ENCODE data around the gene ARHGAP25. TPM values are rescaled to one million over a fixed set of nuclear protein-coding genes. Genes with fewer than 3 reads are reported as not detected.

ARHGAP25 gene
- total RNA-seq, 1 experiment from 2014 or later: 172 TPM

DNA sequence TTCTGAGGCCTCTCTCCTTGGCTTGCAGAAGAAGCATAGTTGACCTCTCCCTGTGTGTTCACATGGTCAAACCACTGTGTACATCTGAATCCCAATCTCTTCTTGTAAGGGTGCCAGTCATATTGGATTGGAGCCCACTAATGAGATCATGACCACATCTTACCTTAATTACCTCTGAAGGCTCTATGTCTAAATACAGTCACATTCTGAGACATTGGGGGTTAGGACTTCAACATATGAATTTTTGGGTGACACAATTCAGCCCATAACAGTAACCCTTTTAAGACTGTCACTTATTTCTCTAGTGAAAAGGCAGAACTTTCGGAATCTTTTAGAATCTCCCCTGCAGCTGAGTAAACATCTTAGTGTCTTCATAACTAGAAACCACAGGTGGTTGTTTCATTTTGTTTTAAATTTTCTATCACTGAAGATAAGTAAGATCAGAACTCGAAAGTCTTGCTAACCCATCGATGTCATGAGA is 103.3 kb downstream of the ARHGAP25 start:
- H3K27ac ChIP-seq (ENCODE audit: low read length): peak overlapping the region; percentile 55
- H2AFZ ChIP-seq (ENCODE audit: low read length): peak overlapping the region; percentile 42
- H3K79me2 ChIP-seq (ENCODE audit: low read length): no peaks in the 10 kb centered on the region
- H3K4me2 ChIP-seq (ENCODE audit: low read depth, low read length, poor library complexity, severe bottlenecking): peak overlapping the region; percentile 2
- H3K27me3 ChIP-seq (ENCODE audit: low read length): no peaks in the 10 kb centered on the region
- H3K4me3 ChIP-seq (ENCODE audit: low read length): no peak overlapping the region
- DNase-seq: no peak
- H4K20me1 ChIP-seq (ENCODE audit: insufficient read depth, low read depth, low read length): no peaks in the 10 kb centered on the region
- peaks cover 52% of the 10 kb centered on the region for H3K4me1 ChIP-seq (ENCODE audit: low read length)
- no peaks in the 10 kb centered on the region for H3K9me2 ChIP-seq (replicated peaks; ENCODE audit: insufficient read depth, low read length)
- no peaks in the 10 kb centered on the region for H3K36me3 ChIP-seq (ENCODE audit: insufficient read depth, low read length)
- H3K9ac ChIP-seq (ENCODE audit: low read length): no peak overlapping the region
- H3K9me3 ChIP-seq (ENCODE audit: low read length): peaks cover 3% of the 10 kb centered on the region; the same call in 1 of the 2 replicates

DNA sequence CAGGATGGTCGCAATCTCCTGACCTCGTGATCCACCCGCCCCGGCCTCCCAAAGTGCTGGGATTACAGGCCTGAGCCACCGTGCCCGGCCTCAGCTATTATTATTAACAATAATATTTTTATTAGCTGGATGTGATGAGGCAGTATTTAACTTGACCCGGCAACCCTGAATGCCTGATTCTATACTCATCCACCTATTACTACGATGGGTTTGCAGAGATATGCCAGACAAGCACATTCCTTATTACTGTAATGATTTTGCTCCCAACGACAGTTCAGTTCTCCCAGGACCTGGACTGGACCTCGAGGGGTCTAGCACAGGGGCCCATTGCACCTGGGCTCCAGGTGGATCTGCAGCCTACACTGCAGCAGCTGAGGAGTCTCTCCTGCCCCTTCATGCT is 104.0 kb downstream of the ARHGAP25 start:
- no peak overlapping the region for H3K9ac ChIP-seq (ENCODE audit: low read length)
- no peaks in the 10 kb centered on the region for H3K27me3 ChIP-seq (ENCODE audit: low read length)
- DNase-seq: no peak
- H4K20me1 ChIP-seq (ENCODE audit: insufficient read depth, low read depth, low read length): no peaks in the 10 kb centered on the region
- H3K4me2 ChIP-seq (ENCODE audit: low read depth, low read length, poor library complexity, severe bottlenecking): no peak overlapping the region
- H3K4me3 ChIP-seq (ENCODE audit: low read length): no peak overlapping the region
- H3K9me3 ChIP-seq (ENCODE audit: low read length): peaks cover 3% of the 10 kb centered on the region; the same call in 1 of the 2 replicates
- H3K36me3 ChIP-seq (ENCODE audit: insufficient read depth, low read length): no peaks in the 10 kb centered on the region
- H3K27ac ChIP-seq (ENCODE audit: low read length): no peak overlapping the region
- H3K79me2 ChIP-seq (ENCODE audit: low read length): no peaks in the 10 kb centered on the region
- H2AFZ ChIP-seq (ENCODE audit: low read length): no peak overlapping the region
- H3K4me1 ChIP-seq (ENCODE audit: low read length): peaks cover 45% of the 10 kb centered on the region
- no peaks in the 10 kb centered on the region for H3K9me2 ChIP-seq (replicated peaks; ENCODE audit: insufficient read depth, low read length)

GRCh38 chr2:68839260-68839833 is 104.7 kb downstream of the ARHGAP25 start:
- peak; percentile 86 for DNase-seq

GRCh38 chr2:68845043-68845442 is 110.4 kb downstream of the ARHGAP25 start:
- Histone ChIP-seq H3K27me3 (ENCODE audit: low read length) (no peaks in the 10 kb centered on the region), H4K20me1 (ENCODE audit: insufficient read depth, low read depth, low read length) (no peaks in the 10 kb centered on the region), H3K9me3 (ENCODE audit: low read length) (no peaks in the 10 kb centered on the region), H3K36me3 (ENCODE audit: insufficient read depth, low read length) (no peaks in the 10 kb centered on the region), H3K4me2 (ENCODE audit: low read depth, low read length, poor library complexity, severe bottlenecking) (no peak overlapping the region), H3K9ac (ENCODE audit: low read length) (no peak overlapping the region), H3K4me1 (ENCODE audit: low read length) (no peaks in the 10 kb centered on the region), H2AFZ (ENCODE audit: low read length) (no peak overlapping the region), H3K4me3 (ENCODE audit: low read length) (no peak overlapping the region), H3K9me2 (replicated peaks; ENCODE audit: insufficient read depth, low read length) (no peaks in the 10 kb centered on the region), H3K27ac (ENCODE audit: low read length) (no peak overlapping the region), H3K79me2 (ENCODE audit: low read length) (no peaks in the 10 kb centered on the region)
- no peak for DNase-seq

More at GRCh38 chr2:68839260-68839833, 104.7 kb downstream of the ARHGAP25 start:
- Histone ChIP-seq H3K36me3 (ENCODE audit: insufficient read depth, low read length) (no peaks in the 10 kb centered on the region), H2AFZ (ENCODE audit: low read length) (no peak overlapping the region), H4K20me1 (ENCODE audit: insufficient read depth, low read depth, low read length) (no peaks in the 10 kb centered on the region), H3K9me3 (ENCODE audit: low read length) (peaks cover 3% of the 10 kb centered on the region; the same call in 1 of the 2 replicates), H3K27ac (ENCODE audit: low read length) (no peak overlapping the region), H3K9me2 (replicated peaks; ENCODE audit: insufficient read depth, low read length) (no peaks in the 10 kb centered on the region), H3K9ac (ENCODE audit: low read length) (no peak overlapping the region), H3K4me2 (ENCODE audit: low read depth, low read length, poor library complexity, severe bottlenecking) (no peak overlapping the region), H3K79me2 (ENCODE audit: low read length) (no peaks in the 10 kb centered on the region), H3K4me1 (ENCODE audit: low read length) (peaks cover 37% of the 10 kb centered on the region), H3K27me3 (ENCODE audit: low read length) (no peaks in the 10 kb centered on the region), H3K4me3 (ENCODE audit: low read length) (no peak overlapping the region)

GRCh38 chr2:68846091-68846490 is 111.5 kb downstream of the ARHGAP25 start:
- no peak for DNase-seq
- H3K36me3 ChIP-seq (ENCODE audit: insufficient read depth, low read length): no peaks in the 10 kb centered on the region
- no peak overlapping the region for H3K4me3 ChIP-seq (ENCODE audit: low read length)
- no peak overlapping the region for H3K27ac ChIP-seq (ENCODE audit: low read length)
- H3K79me2 ChIP-seq (ENCODE audit: low read length): no peaks in the 10 kb centered on the region
- H3K9me3 ChIP-seq (ENCODE audit: low read length): no peaks in the 10 kb centered on the region
- no peaks in the 10 kb centered on the region for H3K27me3 ChIP-seq (ENCODE audit: low read length)
- H2AFZ ChIP-seq (ENCODE audit: low read length): no peak overlapping the region
- H4K20me1 ChIP-seq (ENCODE audit: insufficient read depth, low read depth, low read length): no peaks in the 10 kb centered on the region
- 0 out of 2 replicates have a peak, but pooled peaks cover 3% of the 10 kb centered on the region for H3K4me1 ChIP-seq (ENCODE audit: low read length)
- H3K9ac ChIP-seq (ENCODE audit: low read length): no peak overlapping the region
- H3K4me2 ChIP-seq (ENCODE audit: low read depth, low read length, poor library complexity, severe bottlenecking): no peak overlapping the region
- no peaks in the 10 kb centered on the region for H3K9me2 ChIP-seq (replicated peaks; ENCODE audit: insufficient read depth, low read length)

DNA sequence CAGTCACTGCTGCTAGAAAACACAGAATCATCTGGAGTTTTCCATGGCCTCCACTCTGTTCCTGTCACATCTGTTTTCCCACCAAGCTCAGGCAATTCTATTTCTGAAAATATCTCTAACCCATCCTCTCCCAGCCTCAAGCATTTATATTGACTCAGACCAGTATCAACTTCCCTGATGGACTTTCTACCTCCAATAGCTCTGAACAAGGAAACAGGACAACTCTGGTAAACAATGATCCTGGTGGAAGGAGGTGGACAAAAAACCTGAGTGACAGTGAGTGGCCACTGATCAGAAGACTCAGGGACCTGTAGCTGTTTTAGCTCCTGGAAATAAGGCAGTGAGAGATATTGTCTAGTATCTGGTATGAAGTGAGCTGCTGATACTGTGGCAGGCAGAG is 113.1 kb downstream of the ARHGAP25 start:
- H3K4me2 ChIP-seq (ENCODE audit: low read depth, low read length, poor library complexity, severe bottlenecking): no peak overlapping the region

DNA sequence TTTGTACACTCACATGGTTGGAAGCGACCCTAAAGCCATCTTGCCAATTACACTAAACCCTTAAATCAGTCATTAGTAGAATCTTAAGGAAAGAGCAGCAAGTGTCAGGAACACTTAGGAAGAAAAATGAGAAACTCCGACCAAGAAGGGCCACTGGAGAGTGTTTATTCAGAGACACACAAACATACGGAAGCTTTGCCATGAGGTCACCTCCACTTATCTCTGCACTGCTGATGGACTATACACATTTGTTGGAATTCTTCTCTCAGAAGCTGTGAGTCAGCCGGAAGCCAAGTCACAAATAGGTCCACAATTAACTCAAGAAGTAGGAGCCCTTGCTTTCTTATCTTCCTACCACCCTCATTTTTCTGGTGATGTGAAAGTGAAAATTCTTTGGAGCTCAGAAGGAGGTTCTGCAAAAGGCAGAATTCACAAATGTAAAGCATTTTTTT is 115.0 kb downstream of the ARHGAP25 start:
- H3K4me3 ChIP-seq (ENCODE audit: low read length): no peak overlapping the region
- H3K4me1 ChIP-seq (ENCODE audit: low read length): 0 out of 2 replicates have a peak, but pooled peaks cover 3% of the 10 kb centered on the region
- no peaks in the 10 kb centered on the region for H4K20me1 ChIP-seq (ENCODE audit: insufficient read depth, low read depth, low read length)
- 0 out of 2 replicates have a peak, but pooled peaks cover 6% of the 10 kb centered on the region for H3K9me2 ChIP-seq (replicated peaks; ENCODE audit: insufficient read depth, low read length)
- no peaks in the 10 kb centered on the region for H3K36me3 ChIP-seq (ENCODE audit: insufficient read depth, low read length)
- no peaks in the 10 kb centered on the region for H3K27me3 ChIP-seq (ENCODE audit: low read length)
- H3K27ac ChIP-seq (ENCODE audit: low read length): no peak overlapping the region
- H3K79me2 ChIP-seq (ENCODE audit: low read length): no peaks in the 10 kb centered on the region
- no peak for DNase-seq
- no peak overlapping the region for H3K9ac ChIP-seq (ENCODE audit: low read length)
- no peak overlapping the region for H2AFZ ChIP-seq (ENCODE audit: low read length)
- no peak overlapping the region for H3K4me2 ChIP-seq (ENCODE audit: low read depth, low read length, poor library complexity, severe bottlenecking)
- H3K9me3 ChIP-seq (ENCODE audit: low read length): no peaks in the 10 kb centered on the region

More for the DNA sequence above, 113.1 kb downstream of the ARHGAP25 start:
- H3K9me3 ChIP-seq (ENCODE audit: low read length): no peaks in the 10 kb centered on the region
- H4K20me1 ChIP-seq (ENCODE audit: insufficient read depth, low read depth, low read length): no peaks in the 10 kb centered on the region
- H3K9me2 ChIP-seq (replicated peaks; ENCODE audit: insufficient read depth, low read length): no peaks in the 10 kb centered on the region
- H3K4me3 ChIP-seq (ENCODE audit: low read length): no peak overlapping the region
- DNase-seq: no peak
- no peaks in the 10 kb centered on the region for H3K36me3 ChIP-seq (ENCODE audit: insufficient read depth, low read length)
- H3K27me3 ChIP-seq (ENCODE audit: low read length): no peaks in the 10 kb centered on the region
- H3K4me1 ChIP-seq (ENCODE audit: low read length): 0 out of 2 replicates have a peak, but pooled peaks cover 3% of the 10 kb centered on the region
- H3K79me2 ChIP-seq (ENCODE audit: low read length): no peaks in the 10 kb centered on the region
- no peak overlapping the region for H3K9ac ChIP-seq (ENCODE audit: low read length)
- H2AFZ ChIP-seq (ENCODE audit: low read length): no peak overlapping the region
- H3K27ac ChIP-seq (ENCODE audit: low read length): no peak overlapping the region

- Histone ChIP-seq H3K9me2 (replicated peaks; ENCODE audit: insufficient read depth, low read length) (0 out of 2 replicates have a peak, but pooled peaks cover 6% of the 10 kb centered on the region), H3K4me2 (ENCODE audit: low read depth, low read length, poor library complexity, severe bottlenecking) (no peak overlapping the region), H3K4me1 (ENCODE audit: low read length) (0 out of 2 replicates have a peak, but pooled peaks cover 3% of the 10 kb centered on the region), H3K36me3 (ENCODE audit: insufficient read depth, low read length) (no peaks in the 10 kb centered on the region), H3K9ac (ENCODE audit: low read length) (no peak overlapping the region), H3K27ac (ENCODE audit: low read length) (no peak overlapping the region), H3K4me3 (ENCODE audit: low read length) (no peak overlapping the region), H3K27me3 (ENCODE audit: low read length) (no peaks in the 10 kb centered on the region), H3K9me3 (ENCODE audit: low read length) (no peaks in the 10 kb centered on the region), H2AFZ (ENCODE audit: low read length) (peak overlapping the region; percentile 27; the same call in 1 of the 2 replicates), H3K79me2 (ENCODE audit: low read length) (no peaks in the 10 kb centered on the region), H4K20me1 (ENCODE audit: insufficient read depth, low read depth, low read length) (no peaks in the 10 kb centered on the region)
- no peak for DNase-seq
Observed at GRCh38 chr2:68850524-68850923, 115.9 kb downstream of the ARHGAP25 start.

Measured in Karpas-422 (cell line).